Femur (tissue), 1 donor: ENCODE data around the gene PLEKHJ1.

Experiments used
- DNase-seq: peaks from one replicate; pipeline ENCODE4 v3.0.0-alpha.2; 2017

The PLEKHJ1 gene

DNA sequence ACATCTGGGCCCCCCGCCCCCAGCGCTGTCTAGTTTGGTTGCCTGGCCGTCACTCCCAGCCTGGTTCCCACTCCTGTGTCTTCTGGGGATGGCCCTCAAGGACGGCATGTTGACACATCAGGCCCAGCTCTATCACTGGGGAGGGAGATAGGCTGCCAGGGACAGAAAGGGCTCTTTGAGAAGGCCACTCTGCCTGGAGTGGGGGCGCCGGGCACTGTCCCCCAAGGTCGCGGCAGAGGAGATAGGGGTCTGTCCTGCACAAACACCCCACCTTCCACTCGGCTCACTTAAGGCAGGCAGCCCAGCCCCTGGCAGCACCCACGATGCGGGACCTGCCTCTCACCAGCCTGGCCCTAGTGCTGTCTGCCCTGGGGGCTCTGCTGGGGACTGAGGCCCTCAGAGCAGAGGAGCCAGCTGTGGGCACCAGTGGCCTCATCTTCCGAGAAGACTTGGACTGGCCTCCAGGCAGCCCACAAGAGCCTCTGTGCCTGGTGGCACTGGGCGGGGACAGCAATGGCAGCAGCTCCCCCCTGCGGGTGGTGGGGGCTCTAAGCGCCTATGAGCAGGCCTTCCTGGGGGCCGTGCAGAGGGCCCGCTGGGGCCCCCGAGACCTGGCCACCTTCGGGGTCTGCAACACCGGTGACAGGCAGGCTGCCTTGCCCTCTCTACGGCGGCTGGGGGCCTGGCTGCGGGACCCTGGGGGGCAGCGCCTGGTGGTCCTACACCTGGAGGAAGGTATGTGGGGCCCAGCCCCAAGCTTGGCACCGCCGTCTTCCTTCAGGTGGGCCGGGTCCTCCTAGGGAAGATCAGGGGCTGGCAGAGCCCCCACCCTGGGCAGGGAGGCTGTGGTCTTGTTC, 13.1 kb upstream of the PLEKHJ1 start, which contains the start of gene AMH:
Gene AMH (plus strand): TSS at position 314 of the 857 bp plus-strand sequence. CDS start 10 bp downstream, at position 324.
- no peak for DNase-seq

- DNase-seq, result no peak
Measured at GRCh38 chr19:2248136-2249009, 12.2 kb upstream of the PLEKHJ1 start.

GRCh38 chr19:2247433-2248101, 11.4 kb upstream of the PLEKHJ1 start:
- DNase-seq, result no peak

DNA sequence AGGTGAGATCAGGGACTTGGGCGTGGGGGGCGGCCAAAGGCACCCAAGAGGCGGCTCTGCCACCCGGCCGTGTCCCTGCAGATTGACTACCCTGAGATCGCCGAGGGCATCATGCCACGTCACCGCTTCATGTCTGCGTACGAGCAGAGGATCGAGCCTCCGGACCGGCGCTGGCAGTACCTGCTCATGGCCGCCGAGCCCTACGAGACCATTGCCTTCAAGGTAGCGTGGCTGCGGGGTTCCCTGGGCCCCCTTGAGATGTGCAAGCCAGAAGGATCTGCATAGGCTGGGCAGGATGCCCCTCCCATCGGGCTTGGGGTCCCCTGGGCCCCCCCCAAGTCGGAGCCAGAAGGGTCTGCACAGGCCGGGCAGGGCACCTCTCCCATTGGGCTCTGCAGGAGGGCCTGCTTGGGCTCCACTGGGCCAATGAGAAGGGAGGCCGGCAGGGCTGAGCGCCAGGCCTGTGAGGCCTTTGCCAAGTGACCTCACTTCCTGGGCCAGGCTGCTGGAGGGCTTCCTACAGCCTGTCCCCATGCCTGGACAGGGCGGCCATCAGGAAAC, 10.8 kb upstream of the PLEKHJ1 start:
- DNase-seq, result no peak

- DNase-seq, result no peak
Measured at GRCh38 chr19:2246014-2246620, 10.0 kb upstream of the PLEKHJ1 start.

DNA sequence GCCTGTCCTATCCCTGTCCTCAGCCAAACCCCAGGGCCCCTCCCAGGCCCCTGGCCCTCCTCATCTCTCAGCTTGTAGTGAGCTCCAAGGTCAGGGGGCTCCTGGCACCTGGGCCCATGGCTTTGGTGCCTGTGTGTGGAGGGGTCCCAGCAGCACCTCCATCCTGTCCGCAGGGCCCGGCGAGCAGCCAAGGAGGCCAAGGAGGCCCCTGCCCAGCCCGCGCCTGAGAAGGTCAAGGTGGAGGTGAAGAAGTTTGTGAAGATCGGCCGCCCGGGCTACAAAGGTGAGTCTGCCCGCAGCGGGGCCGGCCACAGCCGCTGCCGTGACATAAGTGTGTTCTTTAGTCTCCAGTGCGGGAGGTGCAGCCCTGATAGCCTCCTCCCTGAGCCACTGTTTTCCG, 9.1 kb upstream of the PLEKHJ1 start:
- DNase-seq, result no peak

- DNase-seq, result no peak
Measured at GRCh38 chr19:2244486-2244885, 8.4 kb upstream of the PLEKHJ1 start.

DNA sequence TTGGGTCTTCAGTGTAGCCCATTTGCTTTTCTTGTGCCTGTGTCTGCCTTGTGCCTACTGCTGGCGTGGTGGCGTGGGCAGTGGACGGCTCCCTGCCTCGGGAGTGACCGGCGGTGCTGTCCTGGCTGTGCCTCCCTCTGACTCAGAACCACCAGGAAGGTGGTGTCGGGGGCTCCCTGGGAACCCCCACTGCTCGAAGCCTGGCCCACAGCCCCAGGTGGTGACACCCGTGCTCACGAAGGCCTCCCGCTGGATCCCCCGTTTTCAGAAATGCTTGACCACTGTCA, 7.9 kb upstream of the PLEKHJ1 start:
- no peak for DNase-seq

- DNase-seq, result no peak
Measured at GRCh38 chr19:2243274-2244124, 7.4 kb upstream of the PLEKHJ1 start.

DNA sequence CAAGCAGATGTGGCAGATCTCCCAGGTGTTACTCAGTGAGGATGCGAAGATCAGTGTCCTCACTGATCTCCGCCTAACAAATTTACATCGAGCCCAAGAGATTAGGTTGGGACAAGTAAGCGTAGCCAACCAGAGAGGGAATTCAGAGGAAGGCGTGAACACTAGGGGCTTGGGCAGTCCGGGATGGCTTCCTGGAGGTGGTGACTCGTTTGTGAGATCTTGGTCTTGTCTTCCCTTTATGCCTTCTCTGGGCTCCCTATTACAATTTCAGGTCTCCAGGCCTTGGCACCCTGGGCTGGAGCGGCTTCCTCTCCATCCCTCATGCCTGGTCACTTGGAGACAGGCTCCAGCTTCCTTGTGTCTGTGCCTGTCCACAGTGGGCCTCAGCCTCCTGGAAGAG, 6.7 kb upstream of the PLEKHJ1 start:
- no peak for DNase-seq

GRCh38 chr19:2242092-2242537, 6.0 kb upstream of the PLEKHJ1 start:
- DNase-seq, result no peak

GRCh38 chr19:2240881-2241760, 5.0 kb upstream of the PLEKHJ1 start:
- DNase-seq, result no peak

- no peak for DNase-seq
Measured at GRCh38 chr19:2239771-2240770, 3.9 kb upstream of the PLEKHJ1 start.

GRCh38 chr19:2239173-2239572, 3.0 kb upstream of the PLEKHJ1 start:
- DNase-seq, result no peak

DNA sequence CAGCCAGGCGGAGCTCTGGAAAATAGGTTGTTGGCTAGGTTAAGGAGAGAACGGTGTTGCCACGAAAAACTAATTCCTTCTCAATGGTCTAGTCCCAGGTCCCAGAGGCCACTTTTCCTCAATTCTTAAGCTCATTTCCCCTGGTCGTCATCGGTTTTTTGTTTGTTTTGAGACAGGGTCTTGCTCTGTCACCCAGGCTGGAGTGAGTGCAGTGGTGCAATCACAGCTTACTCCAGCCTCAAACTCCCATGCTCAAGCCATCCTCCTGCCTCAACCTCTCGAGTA, 1.7 kb upstream of the PLEKHJ1 start:
- DNase-seq, result no peak

DNA sequence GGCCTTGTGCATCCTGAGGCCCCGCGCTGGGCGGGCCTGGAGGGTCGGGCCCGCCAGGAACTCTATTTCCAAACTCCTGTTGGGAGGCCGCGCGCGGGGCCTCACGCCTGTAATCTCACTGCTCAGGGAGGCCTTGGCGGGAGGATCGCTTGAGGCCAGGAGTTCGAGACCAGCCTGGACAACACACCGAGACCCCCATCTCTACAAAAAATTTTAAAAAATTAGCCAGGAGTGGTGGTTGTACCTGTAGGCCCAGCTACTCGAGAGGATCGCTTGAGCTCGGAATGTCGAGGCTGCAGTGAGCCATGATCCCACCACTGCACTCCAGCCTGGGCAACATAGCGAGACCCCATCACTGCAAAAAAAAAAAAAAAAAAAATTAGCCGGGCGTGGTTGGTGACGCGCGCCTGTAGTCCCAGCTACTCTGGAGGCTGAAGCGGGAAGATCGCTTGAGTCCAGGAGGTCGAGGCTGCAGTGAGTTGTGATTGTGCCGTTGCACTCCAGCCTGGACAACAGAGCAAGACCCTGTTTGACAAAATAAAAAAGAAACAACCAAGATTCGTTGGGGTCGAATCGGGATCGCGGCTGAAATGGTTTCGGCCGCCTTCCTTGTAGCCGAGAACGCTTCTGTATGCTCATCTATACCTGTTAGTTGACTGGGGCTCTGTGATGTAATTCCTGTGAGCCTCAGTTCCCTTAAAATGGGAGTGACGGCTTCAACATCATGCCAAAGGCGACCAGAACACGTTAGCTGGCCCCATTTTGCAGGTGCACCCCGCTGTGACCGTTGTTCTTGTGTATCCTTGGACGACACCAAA, 1.1 kb upstream of the PLEKHJ1 start:
- DNase-seq, result no peak

DNA sequence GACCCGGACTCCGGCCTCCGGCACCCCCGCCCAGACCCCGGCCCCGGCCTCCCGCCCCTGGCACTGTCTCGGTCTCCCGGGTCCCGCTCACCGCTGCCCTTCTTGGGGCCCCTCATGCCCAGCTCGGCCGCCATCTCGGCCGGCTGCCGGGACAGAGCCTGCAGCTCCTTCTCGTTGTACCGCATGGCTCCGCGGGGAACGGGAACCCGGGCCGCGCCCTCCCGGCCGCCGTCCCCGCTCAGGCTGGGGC, 140 bp downstream of the PLEKHJ1 start:
- no peak for DNase-seq

GRCh38 chr19:2235381-2236063, 607 bp downstream of the PLEKHJ1 start:
- no peak for DNase-seq
